Smooth muscle cell (in vitro differentiated cells): ENCODE measurements around the gene SGMS1. TPM values are rescaled to one million over a fixed set of nuclear protein-coding genes. Genes with fewer than 3 reads are reported as not detected.
"Not testable (repeated sequence)": the region's sequence is repeated elsewhere in the genome, so short reads cannot be mapped to it uniquely, and the experiment has no call there.

Experiments used
- DNase-seq: peaks from one replicate; lab custom pipeline; 2025; ENCODE audit not compliant: unreplicated experiment; lab: John Stamatoyannopoulos, UW
- H2AFZ ChIP-seq: fragments of 200-600 bp; sonication (generic); 2 replicates; pipeline ENCODE4 v1.6.0; 2016; ENCODE audit warnings: antibody characterized with exemption, low read depth, mild to moderate bottlenecking
- H3F3A ChIP-seq: fragments of 200-600 bp; sonication (generic); 2 replicates; pipeline ENCODE4 v1.6.0; 2017; ENCODE audit warnings: antibody characterized with exemption, low read depth
- H3K27ac ChIP-seq: fragments of 200-600 bp; sonication (generic); 2 replicates; pipeline ENCODE4 v1.5.1; 2016; ENCODE audit warnings: low read depth, mild to moderate bottlenecking
- H3K27me3 ChIP-seq: fragments of 200-600 bp; sonication (generic); 2 replicates; pipeline ENCODE4 v1.6.1; 2016; ENCODE audit warnings: low read depth, mild to moderate bottlenecking
- H3K36me3 ChIP-seq: fragments of 200-600 bp; sonication (generic); 2 replicates; pipeline ENCODE4 v1.5.1; 2016; ENCODE audit warnings: low read depth
- H3K4me1 ChIP-seq: fragments of 200-600 bp; sonication (generic); 2 replicates; pipeline ENCODE4 v1.5.1; 2016; ENCODE audit warnings: low read depth
- H3K4me2 ChIP-seq: fragments of 200-600 bp; sonication (generic); 2 replicates; pipeline ENCODE4 v1.6.0; 2016; ENCODE audit warnings: mild to moderate bottlenecking
- H3K4me3 ChIP-seq: fragments of 200-600 bp; sonication (generic); 2 replicates; pipeline ENCODE4 v1.5.1; 2016; ENCODE audit warnings: mild to moderate bottlenecking
- H3K79me2 ChIP-seq: fragments of 200-600 bp; sonication (generic); 2 replicates; pipeline ENCODE4 v1.6.0; 2016; ENCODE audit warnings: low read depth, mild to moderate bottlenecking
- H3K9ac ChIP-seq: fragments of 200-600 bp; sonication (generic); 2 replicates; pipeline ENCODE4 v1.6.0; 2016; ENCODE audit warnings: low read depth
- H3K9me3 ChIP-seq: fragments of 200-600 bp; sonication (generic); replicated peaks from 2 replicates; pipeline ENCODE4 v1.5.1; 2016; ENCODE audit warnings: low read depth
- H4K20me1 ChIP-seq: fragments of 200-600 bp; sonication (generic); 2 replicates; pipeline ENCODE4 v1.6.0; 2016; ENCODE audit warnings: low read depth
- WGBS: methylation state at CpG from one replicate; pipeline ENCODE4 v1.1.7; 2016; ENCODE audit warnings: low lambda C conversion rate; 5-methylcytosine and 5-hydroxymethylcytosine counted together
- polyA plus RNA-seq: library from polyadenylated mRNA; unstranded; fragments of >200 nt; fragmentation: Nextera tagmentation; extraction: Ambion mirVana; gene quantifications from 2 replicates; pipeline ENCODE4 v1.2.1, GENCODE V29; 2016
- total RNA-seq: library from RNA; depleted of rRNA; stranded (reverse); fragments of >200 nt; gene quantifications from 2 replicates; pipeline ENCODE4 v1.2.3, GENCODE V29; 2014
- TF ChIP-seq, protein P1 (sequence below): fragments of 200-600 bp; sonication (generic); IDR thresholded peaks from 2 replicates; pipeline ENCODE4 v1.5.1; 2017; ENCODE audit warnings: borderline replicate concordance, mild to moderate bottlenecking, antibody characterized with exemption; ENCODE audit not compliant: insufficient read depth, poor library complexity, severe bottlenecking

The SGMS1 gene
- total and polyA plus RNA-seq, 2 experiments from 2014 or later: 4.0 to 14.3 TPM

- Histone ChIP-seq H3K4me3 (no peak overlapping the region), H3K9me3 (no peaks in the 10 kb centered on the region), H3F3A (no peaks in the 10 kb centered on the region), H3K4me1 (no peaks in the 10 kb centered on the region), H2AFZ (no peak overlapping the region), H3K36me3 (no peaks in the 10 kb centered on the region), H3K27me3 (no peaks in the 10 kb centered on the region), H3K9ac (no peak overlapping the region), H3K79me2 (no peaks in the 10 kb centered on the region), H4K20me1 (no peaks in the 10 kb centered on the region), H3K4me2 (no peak overlapping the region), H3K27ac (no peak overlapping the region)
- DNase-seq: no peak
- WGBS: 86% methylated on average over 2 of the region's 2 CpGs
- TF ChIP-seq, protein P1, sequence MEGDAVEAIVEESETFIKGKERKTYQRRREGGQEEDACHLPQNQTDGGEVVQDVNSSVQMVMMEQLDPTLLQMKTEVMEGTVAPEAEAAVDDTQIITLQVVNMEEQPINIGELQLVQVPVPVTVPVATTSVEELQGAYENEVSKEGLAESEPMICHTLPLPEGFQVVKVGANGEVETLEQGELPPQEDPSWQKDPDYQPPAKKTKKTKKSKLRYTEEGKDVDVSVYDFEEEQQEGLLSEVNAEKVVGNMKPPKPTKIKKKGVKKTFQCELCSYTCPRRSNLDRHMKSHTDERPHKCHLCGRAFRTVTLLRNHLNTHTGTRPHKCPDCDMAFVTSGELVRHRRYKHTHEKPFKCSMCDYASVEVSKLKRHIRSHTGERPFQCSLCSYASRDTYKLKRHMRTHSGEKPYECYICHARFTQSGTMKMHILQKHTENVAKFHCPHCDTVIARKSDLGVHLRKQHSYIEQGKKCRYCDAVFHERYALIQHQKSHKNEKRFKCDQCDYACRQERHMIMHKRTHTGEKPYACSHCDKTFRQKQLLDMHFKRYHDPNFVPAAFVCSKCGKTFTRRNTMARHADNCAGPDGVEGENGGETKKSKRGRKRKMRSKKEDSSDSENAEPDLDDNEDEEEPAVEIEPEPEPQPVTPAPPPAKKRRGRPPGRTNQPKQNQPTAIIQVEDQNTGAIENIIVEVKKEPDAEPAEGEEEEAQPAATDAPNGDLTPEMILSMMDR: no peak
Observed at GRCh38 chr10:50456719-50457118, 167.0 kb downstream of the SGMS1 start.

- Histone ChIP-seq H2AFZ (no peak overlapping the region), H3K9ac (no peak overlapping the region), H3K36me3 (no peaks in the 10 kb centered on the region), H3K4me1 (no peaks in the 10 kb centered on the region), H3K4me2 (no peak overlapping the region), H3K79me2 (no peaks in the 10 kb centered on the region), H3K27ac (no peak overlapping the region), H3F3A (no peaks in the 10 kb centered on the region), H3K4me3 (no peak overlapping the region), H3K27me3 (no peaks in the 10 kb centered on the region), H4K20me1 (no peaks in the 10 kb centered on the region), H3K9me3 (no peaks in the 10 kb centered on the region)
- WGBS: 4% methylated on average over 1 of the region's 1 CpG
- TF ChIP-seq, protein P1: no peak
- DNase-seq: no peak
Observed at GRCh38 chr10:50453940-50454339, 169.8 kb downstream of the SGMS1 start.

GRCh38 chr10:50452603-50453002 lies 171.2 kb downstream of the SGMS1 start:
- Histone ChIP-seq H3K27ac (no peak overlapping the region), H2AFZ (no peak overlapping the region), H3K4me2 (no peak overlapping the region), H3K9ac (no peak overlapping the region), H3K79me2 (no peaks in the 10 kb centered on the region), H3K4me3 (no peak overlapping the region), H3K27me3 (no peaks in the 10 kb centered on the region), H3K9me3 (no peaks in the 10 kb centered on the region), H3F3A (no peaks in the 10 kb centered on the region), H3K4me1 (no peaks in the 10 kb centered on the region), H4K20me1 (no peaks in the 10 kb centered on the region), H3K36me3 (no peaks in the 10 kb centered on the region)
- DNase-seq: no peak
- TF ChIP-seq, protein P1: no peak
- whole genome bisulfite sequencing: 90% methylated on average over 2 of the region's 2 CpGs

GRCh38 chr10:50447691-50448090 lies 176.1 kb downstream of the SGMS1 start:
- no peak overlapping the region for H3K27ac ChIP-seq
- no peaks in the 10 kb centered on the region for H3F3A ChIP-seq
- H3K36me3 ChIP-seq: no peaks in the 10 kb centered on the region
- H4K20me1 ChIP-seq: no peaks in the 10 kb centered on the region
- no peaks in the 10 kb centered on the region for H3K9me3 ChIP-seq
- H3K4me2 ChIP-seq: no peak overlapping the region
- H3K9ac ChIP-seq: no peak overlapping the region
- H3K4me3 ChIP-seq: no peak overlapping the region
- H3K79me2 ChIP-seq: no peaks in the 10 kb centered on the region
- TF ChIP-seq, protein P1: no peak
- H2AFZ ChIP-seq: no peak overlapping the region
- no peaks in the 10 kb centered on the region for H3K27me3 ChIP-seq
- H3K4me1 ChIP-seq: no peaks in the 10 kb centered on the region
- no peak for DNase-seq

- not testable (repeated sequence) for H3K9ac ChIP-seq, DNase-seq, H3K79me2 ChIP-seq, H3K4me2 ChIP-seq, H3K27ac ChIP-seq, H3F3A ChIP-seq, H3K4me1 ChIP-seq, H3K36me3 ChIP-seq, H3K9me3 ChIP-seq, H3K4me3 ChIP-seq, H4K20me1 ChIP-seq, H3K27me3 ChIP-seq, H2AFZ ChIP-seq
- WGBS: 54% methylated on average over 5 of the region's 5 CpGs
Observed at GRCh38 chr10:50445777-50446176, 178.0 kb downstream of the SGMS1 start.
